Hepatocyte (in vitro differentiated cells): Measurements from ENCODE around the gene GASK1A.

ENCODE experiments used
- EZH2 ChIP-seq: fragments of 200-600 bp; sonication (generic); IDR thresholded peaks from 2 replicates; pipeline ENCODE4 v1.6.1; 2016; ENCODE audit warnings: antibody characterized with exemption, mild to moderate bottlenecking, borderline replicate concordance
- EZH2phosphoT487 ChIP-seq: fragments of 200-600 bp; sonication (generic); IDR thresholded peaks from one replicate; pipeline ENCODE4 v1.6.1; 2018; ENCODE audit warnings: antibody characterized with exemption, mild to moderate bottlenecking, low read depth, moderate library complexity; ENCODE audit not compliant: unreplicated experiment, severe bottlenecking
- TF ChIP-seq, protein P1 (sequence below): fragments of 200-600 bp; sonication (generic); IDR thresholded peaks from 2 replicates; pipeline ENCODE4 v1.5.1; 2016; ENCODE audit warnings: antibody characterized with exemption, mild to moderate bottlenecking; ENCODE audit not compliant: poor library complexity

DNA sequence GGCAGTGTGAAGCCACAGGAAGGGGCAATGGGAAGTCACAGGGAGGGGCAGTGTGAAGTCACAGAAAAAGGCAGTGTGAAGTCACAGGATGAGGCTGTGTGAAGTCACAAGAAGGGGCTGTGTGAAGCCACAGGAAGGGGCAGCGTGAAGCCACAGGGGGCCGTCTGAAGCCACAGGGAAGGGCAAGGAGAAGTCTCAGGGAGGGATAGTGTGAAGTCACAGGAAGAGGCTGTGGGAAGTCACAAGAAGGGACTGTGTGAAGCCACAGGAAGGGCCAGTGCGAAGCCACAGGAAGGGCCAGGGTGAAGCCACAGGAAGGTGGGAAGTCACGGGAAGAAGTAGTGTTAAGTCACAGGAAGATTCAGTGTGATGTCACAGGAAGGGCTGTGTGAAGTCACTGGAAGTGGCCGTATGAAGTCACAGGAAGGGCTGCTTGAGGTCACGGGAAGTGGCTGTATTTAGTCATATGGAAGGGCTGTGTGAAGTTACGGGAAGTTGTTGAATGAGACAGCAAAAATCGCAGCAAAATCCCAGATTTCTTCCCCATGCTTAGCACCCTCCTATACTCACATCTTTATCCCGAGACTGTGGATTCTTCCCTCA is 38.6 kb downstream of the GASK1A start:
- no peak for TF ChIP-seq EZH2
- TF ChIP-seq, protein P1, sequence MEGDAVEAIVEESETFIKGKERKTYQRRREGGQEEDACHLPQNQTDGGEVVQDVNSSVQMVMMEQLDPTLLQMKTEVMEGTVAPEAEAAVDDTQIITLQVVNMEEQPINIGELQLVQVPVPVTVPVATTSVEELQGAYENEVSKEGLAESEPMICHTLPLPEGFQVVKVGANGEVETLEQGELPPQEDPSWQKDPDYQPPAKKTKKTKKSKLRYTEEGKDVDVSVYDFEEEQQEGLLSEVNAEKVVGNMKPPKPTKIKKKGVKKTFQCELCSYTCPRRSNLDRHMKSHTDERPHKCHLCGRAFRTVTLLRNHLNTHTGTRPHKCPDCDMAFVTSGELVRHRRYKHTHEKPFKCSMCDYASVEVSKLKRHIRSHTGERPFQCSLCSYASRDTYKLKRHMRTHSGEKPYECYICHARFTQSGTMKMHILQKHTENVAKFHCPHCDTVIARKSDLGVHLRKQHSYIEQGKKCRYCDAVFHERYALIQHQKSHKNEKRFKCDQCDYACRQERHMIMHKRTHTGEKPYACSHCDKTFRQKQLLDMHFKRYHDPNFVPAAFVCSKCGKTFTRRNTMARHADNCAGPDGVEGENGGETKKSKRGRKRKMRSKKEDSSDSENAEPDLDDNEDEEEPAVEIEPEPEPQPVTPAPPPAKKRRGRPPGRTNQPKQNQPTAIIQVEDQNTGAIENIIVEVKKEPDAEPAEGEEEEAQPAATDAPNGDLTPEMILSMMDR: no peak
- no peak for TF ChIP-seq EZH2phosphoT487
